SIG-M5 treated with dmso at 0.1 percent for 504 hours (cell line): Measurements from ENCODE around the gene CCDC85A.

Experiments used
- DNase-seq: peaks from one replicate; lab custom pipeline; 2025; ENCODE audit not compliant: unreplicated experiment; lab: John Stamatoyannopoulos, UW

Gene CCDC85A

DNA sequence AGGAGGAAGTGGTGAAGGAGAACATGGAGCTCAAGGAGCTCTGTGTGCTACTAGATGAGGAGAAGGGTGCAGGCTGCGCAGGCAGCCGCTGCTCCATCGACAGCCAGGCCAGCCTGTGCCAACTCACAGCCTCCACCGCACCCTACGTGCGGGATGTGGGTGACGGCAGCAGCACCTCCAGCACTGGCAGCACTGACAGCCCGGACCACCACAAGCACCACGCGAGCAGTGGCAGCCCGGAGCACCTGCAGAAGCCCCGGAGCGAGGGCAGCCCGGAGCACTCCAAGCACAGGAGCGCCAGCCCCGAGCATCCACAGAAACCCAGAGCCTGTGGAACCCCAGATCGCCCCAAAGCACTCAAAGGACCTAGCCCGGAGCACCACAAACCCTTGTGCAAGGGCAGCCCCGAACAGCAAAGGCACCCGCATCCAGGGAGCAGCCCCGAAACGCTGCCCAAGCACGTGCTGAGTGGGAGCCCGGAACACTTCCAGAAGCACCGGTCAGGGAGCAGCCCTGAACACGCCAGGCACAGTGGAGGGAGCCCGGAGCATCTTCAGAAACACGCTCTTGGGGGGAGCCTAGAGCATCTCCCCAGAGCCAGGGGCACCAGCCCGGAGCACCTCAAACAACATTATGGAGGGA is 9.0 kb downstream of the CCDC85A start:
- DNase-seq, result no peak

DNA sequence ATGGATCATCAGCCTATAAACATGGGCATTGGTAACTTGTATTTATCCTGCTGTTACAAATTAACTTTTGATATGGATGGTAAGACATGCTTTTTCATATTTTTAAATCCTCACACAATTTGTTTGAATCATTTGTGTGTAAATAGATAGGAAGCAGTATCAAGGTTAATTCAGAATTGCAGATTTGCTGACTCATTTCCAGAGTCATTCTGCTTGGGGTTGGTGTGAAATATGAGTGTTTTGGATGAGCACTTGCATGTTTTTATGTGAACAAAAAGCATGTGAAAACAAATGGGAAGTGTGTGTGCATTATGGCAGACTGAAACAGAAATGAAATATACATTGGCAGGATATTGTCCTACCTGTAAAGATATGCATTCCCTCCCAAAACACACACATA is 11.8 kb downstream of the CCDC85A start:
- no peak for DNase-seq

DNA sequence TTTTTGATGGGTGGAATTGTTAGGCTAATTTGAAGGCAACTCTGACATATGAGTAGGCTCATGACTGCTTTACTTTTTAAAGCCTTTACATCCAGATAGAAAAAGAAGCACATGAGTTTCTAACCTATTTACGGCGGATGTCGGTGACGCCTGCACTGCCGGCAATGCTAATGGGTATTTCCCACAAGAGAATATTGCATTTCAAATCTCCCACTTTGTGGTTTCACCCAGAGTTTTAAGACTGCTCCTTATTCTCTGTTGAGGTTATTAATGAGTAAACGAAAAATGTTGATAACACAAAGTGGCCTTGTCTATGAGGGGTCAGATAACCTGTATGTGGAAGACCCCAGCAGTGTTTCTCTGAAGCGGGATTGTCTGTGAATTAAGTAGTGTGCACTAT is 14.0 kb downstream of the CCDC85A start:
- no peak for DNase-seq

- no peak for DNase-seq
These were observed 15.1 kb downstream of the CCDC85A start for GRCh38 chr2:56198936-56199335.

DNA sequence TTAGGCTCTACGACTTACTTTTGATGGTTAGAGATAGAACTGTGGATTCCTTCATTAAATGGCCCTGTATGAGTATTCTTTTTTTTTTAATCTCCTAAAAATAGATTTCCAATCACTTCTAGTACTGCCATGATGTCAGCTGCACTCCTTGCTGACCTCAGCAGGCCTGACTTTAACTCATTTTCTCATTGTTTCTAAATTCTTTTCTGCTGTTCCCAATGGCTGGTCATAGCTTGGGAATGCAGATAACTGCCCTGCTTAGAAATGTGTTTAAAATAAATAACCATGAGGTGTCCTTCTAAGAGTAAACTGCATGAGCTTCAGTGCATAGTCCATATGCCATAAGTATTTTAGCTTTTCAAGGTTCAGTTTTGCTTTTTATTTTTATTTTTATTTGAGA is 15.7 kb downstream of the CCDC85A start:
- DNase-seq, result no peak

GRCh38 chr2:56202381-56203121 is 18.8 kb downstream of the CCDC85A start:
- no peak for DNase-seq

DNA sequence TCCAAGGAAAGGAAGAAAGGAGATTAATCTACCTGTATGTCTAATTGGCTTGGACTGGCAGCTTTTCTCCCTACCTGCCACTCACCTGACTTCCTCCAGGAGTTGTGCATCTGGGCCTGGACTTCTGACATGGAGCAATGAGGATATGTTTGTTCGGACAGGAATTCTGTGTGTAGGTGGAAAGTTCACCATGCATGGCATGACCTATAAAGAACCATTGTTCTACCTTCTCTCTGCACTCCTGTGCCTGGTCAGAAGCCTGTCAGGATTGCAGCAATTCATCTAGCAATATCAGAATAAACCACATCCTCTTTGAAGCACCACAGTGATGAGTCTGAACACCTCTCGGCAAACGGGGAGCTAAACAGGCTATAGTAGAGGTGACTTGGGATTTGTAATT is 20.8 kb downstream of the CCDC85A start:
- DNase-seq, result no peak

DNA sequence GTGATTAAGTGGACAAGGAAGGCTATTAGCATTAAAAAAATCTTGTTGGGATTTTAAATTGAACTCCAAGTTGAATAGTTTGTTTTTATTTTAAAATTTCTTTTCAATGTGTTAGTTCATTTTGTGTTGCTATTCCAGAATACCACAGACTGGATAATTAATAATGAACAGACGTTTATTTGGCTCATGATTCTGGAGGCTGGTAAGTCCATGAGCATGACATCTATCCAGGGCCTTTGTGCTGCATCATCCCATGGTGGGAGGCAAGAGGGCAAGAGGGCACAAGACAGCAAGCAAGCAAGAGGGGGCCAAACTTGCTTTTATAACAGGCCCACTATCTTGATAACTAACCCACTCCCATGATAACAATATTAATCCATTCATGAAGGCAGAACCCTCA is 22.5 kb downstream of the CCDC85A start:
- no peak for DNase-seq

DNA sequence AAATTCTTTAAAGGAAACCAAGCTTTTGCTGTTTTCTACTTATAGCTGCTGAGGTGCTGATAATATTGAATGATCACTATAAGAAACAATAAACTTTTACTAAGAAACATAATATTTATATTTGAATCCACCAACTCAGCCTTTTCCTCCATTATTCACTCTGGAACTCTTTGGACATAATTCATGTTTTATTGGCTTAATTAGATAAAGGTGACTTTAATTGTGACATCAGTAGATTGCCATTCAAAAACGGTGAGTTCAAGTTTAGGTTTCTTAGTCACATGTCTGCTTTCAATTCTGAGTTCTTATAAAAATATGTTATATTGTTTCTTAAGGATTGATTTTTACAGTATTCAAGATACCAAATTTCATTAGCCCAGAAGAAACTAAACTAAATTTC is 24.0 kb downstream of the CCDC85A start:
- DNase-seq, result no peak

GRCh38 chr2:56208380-56208779 is 24.6 kb downstream of the CCDC85A start:
- DNase-seq, result no peak

DNA sequence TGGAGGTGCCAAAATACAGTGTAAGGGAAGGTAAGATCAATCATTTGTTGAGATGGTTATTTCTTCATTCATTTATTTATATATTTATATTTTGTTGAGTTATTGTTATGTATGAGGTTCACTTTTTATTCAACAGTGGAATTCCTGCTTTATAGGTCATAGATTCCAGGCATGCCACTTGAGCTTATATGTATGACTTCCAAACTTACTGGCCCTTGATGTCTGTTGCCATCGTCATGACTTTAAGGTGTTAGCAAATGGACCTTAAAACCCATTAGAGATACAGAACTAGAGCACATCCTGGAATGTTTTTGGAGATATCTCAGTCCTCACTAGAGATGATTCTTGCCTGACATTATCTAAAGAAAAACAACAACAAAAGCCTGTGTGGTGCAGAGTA is 25.9 kb downstream of the CCDC85A start:
- no peak for DNase-seq

DNA sequence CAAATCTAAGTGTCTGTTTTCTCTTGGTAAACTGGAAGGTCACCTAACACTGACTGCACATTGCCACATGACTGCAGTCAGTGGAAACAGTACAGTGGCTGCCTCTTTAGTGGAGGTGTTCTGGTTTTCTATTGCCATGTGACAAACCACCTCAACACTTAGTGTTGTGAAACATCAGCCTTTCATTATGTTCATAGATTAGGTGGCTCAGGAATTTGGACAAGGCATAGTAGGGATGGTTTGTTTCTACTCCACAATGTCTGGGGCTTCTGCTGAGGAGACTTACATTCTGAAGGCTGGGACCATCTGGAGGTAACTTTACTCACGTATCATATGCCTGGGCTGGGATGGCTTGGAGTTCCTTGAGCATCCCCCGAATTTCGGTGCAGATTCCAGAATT is 26.5 kb downstream of the CCDC85A start:
- no peak for DNase-seq

DNA sequence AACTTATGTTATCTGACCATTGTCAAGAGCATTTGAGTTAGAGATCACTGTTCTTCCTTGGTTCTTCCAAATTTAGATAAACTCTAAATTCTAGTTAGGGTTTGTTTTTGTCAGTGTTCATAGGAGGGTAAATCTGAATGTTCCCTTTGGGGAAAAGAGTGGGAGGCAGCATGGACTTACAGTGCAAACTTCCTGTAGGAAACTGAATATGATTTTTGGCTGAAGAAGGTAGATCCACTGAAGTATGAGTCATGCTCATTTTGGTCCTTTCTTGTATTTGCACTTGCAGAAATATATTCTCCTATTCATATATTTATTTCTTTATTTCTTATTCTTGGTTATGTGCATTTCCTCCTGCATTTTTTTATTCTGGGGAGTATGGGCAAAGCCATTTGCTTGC is 27.3 kb downstream of the CCDC85A start:
- DNase-seq, result no peak

GRCh38 chr2:56215911-56216310 is 32.1 kb downstream of the CCDC85A start:
- no peak for DNase-seq

- no peak for DNase-seq
These were observed 33.3 kb downstream of the CCDC85A start for GRCh38 chr2:56217106-56217505.

DNA sequence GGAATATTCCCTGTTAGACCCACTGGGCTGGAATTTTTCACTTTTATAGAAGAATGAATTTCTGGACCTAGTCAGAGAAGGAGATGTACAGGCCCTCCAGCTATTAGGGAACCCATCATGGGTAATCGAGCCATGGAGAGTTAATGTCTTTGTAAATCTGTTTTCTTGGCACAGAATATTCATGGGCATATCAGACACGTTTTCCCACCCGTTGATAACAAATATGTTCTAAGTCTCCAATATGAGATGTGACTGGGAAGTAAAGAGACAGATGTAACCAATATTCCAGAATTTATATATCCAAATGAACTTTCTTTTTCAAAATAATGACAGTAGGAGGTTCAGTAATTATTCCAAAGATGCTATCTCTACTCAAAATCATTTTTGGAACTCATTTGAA is 38.7 kb downstream of the CCDC85A start:
- DNase-seq, result no peak

DNA sequence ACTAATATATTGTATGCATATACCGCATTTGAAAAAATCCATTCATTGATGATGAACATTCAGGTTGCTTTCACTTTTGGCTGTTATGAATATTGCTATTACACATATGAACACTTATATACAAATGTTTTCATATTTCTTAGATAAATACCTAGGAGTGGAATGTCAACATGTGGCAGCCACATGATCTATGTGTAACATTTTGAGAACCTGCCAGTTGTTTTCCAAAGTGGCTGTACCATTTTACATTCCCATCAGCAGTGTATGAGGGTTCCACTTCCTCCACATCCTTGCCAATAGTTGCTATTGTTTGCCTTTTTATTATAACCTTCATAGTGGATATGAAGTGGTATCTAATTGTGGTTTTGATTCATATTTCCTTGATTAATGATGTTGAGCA is 40.5 kb downstream of the CCDC85A start:
- no peak for DNase-seq

DNA sequence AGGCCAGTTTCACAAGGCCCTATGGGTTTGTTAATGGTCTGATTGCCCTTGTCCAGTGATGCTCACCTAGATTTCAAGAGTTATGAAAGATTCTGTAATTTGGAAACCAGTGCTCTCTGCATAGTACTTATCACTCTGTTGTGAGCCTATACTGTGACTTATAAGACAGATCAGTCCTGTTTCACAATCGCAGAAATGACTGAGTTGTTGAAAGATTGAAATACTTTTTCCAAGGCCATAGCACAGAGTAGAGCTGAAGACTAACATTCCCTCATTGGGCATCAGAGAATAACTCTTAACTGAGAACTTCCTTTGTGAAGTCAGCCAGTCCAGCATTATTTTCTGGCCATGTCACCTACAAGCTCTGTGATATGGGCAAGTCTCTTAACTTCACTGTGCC is 44.0 kb downstream of the CCDC85A start:
- no peak for DNase-seq

GRCh38 chr2:56229397-56230060 is 45.7 kb downstream of the CCDC85A start:
- no peak for DNase-seq

DNA sequence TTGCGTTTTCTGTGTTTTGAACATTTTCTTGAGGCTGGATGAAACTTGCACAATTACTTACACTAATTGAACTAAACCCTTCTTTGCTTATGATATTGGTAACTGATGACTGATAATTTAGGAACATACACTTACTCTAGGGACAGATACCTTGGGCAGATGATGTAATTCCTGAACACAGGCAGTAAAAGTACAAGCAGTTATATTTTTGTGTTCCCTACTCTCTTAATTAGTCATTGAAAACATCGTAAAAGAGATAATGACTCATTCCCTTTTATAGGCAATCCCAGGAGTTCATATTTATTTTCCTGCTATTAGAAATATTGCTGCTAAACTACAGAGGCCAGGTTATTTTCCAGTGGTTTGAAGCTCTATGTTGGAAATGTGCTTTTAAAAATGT is 46.4 kb downstream of the CCDC85A start:
- no peak for DNase-seq

DNA sequence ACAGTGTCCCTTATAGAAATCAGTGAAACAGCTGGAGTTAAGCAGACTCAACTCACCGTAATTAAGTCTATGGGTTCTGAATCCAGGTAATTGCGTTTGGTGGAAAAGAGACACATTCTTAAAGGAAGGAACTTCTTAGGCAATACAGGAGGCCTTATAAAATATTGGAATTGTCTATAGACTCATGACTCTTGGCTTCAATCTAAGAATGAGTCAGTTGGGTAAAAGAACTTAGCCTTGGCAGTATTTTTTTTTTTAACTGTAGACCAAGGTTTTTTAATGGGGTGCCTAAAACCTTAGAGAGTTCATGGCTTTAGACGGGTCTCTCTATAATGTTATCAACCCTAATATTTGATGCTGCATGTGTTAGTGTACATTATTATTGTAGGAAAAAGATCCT is 47.6 kb downstream of the CCDC85A start:
- no peak for DNase-seq

- no peak for DNase-seq
These were observed 49.1 kb downstream of the CCDC85A start for GRCh38 chr2:56232912-56233311.
